Fibroblast of skin of left quadriceps (primary cell): ENCODE measurements around the gene KIAA0232.
"Not testable (repeated sequence)": the region's sequence is repeated elsewhere in the genome, so short reads cannot be mapped to it uniquely, and the experiment has no call there.

Source experiments
- DNase-seq, 2 experiments: peaks; one replicate each; pipeline ENCODE4 v3.0.0-alpha.2; 2013; ENCODE audit warnings: low read depth in 2 of 2

KIAA0232 gene

GRCh38 chr4:6900956-6901355, 118.4 kb downstream of the KIAA0232 start:
- no peak for DNase-seq

- DNase-seq, result no peak
Observed at GRCh38 chr4:6901669-6902317, 119.3 kb downstream of the KIAA0232 start.

GRCh38 chr4:6902318-6903042, 120.0 kb downstream of the KIAA0232 start:
- DNase-seq, result no peak

GRCh38 chr4:6905516-6906445, 123.3 kb downstream of the KIAA0232 start:
- no peak for DNase-seq

GRCh38 chr4:6906486-6906885, 124.0 kb downstream of the KIAA0232 start:
- not testable (repeated sequence) for DNase-seq

- DNase-seq, result no peak
Observed at GRCh38 chr4:6907658-6908191, 125.2 kb downstream of the KIAA0232 start.

GRCh38 chr4:6908432-6909112, 126.0 kb downstream of the KIAA0232 start:
- DNase-seq, result no peak

GRCh38 chr4:6909113-6909969, 126.8 kb downstream of the KIAA0232 start, which contains the start of gene TBC1D14:
Gene TBC1D14 (plus strand): TSS chr4:6909826. CDS start chr4:6923390, 13,564 bp downstream.
- DNase-seq, result peak; percentile 72

- no peak for DNase-seq
Observed at GRCh38 chr4:6909970-6910339, 127.4 kb downstream of the KIAA0232 start.

- no peak for DNase-seq
Observed at GRCh38 chr4:6910340-6910959, 127.9 kb downstream of the KIAA0232 start.

- DNase-seq, result no peak
Observed at GRCh38 chr4:6910960-6911874, 128.7 kb downstream of the KIAA0232 start.

- DNase-seq, result not testable (repeated sequence)
Observed at GRCh38 chr4:6911917-6912316, 129.4 kb downstream of the KIAA0232 start.

- no peak for DNase-seq
Observed at GRCh38 chr4:6912441-6912840, 129.9 kb downstream of the KIAA0232 start.

GRCh38 chr4:6913350-6913905, 130.9 kb downstream of the KIAA0232 start:
- DNase-seq, result no peak

GRCh38 chr4:6914448-6914847, 131.9 kb downstream of the KIAA0232 start:
- no peak for DNase-seq

- no peak for DNase-seq
Observed at GRCh38 chr4:6915041-6916005, 132.8 kb downstream of the KIAA0232 start.

GRCh38 chr4:6916069-6916586, 133.6 kb downstream of the KIAA0232 start:
- DNase-seq, result no peak
